GM12872 (cell line): ENCODE results near the gene CFAP46.

Experiments used
- CTCF ChIP-seq: IDR thresholded peaks from 3 replicates; pipeline ENCODE4 v1.5.1; 2011; ENCODE audit warnings: low read depth, mild to moderate bottlenecking, low read length, moderate library complexity; ENCODE audit not compliant: insufficient read depth

Gene CFAP46

GRCh38 chr10:132867801-132868644 is 74.3 kb downstream of the CFAP46 start:
- no peak for TF ChIP-seq CTCF

GRCh38 chr10:132866601-132867381 is 75.6 kb downstream of the CFAP46 start:
- TF ChIP-seq CTCF = no peak

- TF ChIP-seq CTCF = no peak
Observed at GRCh38 chr10:132865851-132866600, 76.3 kb downstream of the CFAP46 start.

GRCh38 chr10:132865171-132865631 is 77.2 kb downstream of the CFAP46 start:
- TF ChIP-seq CTCF = no peak

- TF ChIP-seq CTCF = no peak
Observed at GRCh38 chr10:132862485-132863420, 79.6 kb downstream of the CFAP46 start.

GRCh38 chr10:132861884-132862461 is 80.4 kb downstream of the CFAP46 start:
- TF ChIP-seq CTCF = no peak
